CD4-positive, alpha-beta T cell treated with Interleukin-17A for 1 hour (primary cell): ENCODE results near the gene CST2.
"Not testable (repeated sequence)": the region's sequence is repeated elsewhere in the genome, so short reads cannot be mapped to it uniquely, and the experiment has no call there.

Source experiments
- DNase-seq: peaks from one replicate; pipeline ENCODE4 v3.0.0-alpha.2; 2020

CST2 gene

DNA sequence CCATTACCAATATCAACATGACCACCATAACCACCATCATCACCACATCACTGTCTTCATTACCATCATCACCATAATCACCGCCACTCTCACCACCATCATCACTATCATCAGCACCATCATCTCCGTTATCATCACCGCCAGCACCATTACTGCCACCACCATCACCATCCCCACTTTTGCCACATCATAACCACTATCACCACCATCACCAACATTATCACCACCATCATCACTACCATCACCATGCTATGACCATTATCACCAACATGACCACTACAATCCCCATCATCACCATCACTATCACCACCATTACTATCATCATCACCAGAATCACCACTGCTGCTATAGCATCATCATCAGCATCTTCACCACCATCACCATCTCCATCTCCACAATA lies 25.7 kb downstream of the CST2 start:
- no peak for DNase-seq

DNA sequence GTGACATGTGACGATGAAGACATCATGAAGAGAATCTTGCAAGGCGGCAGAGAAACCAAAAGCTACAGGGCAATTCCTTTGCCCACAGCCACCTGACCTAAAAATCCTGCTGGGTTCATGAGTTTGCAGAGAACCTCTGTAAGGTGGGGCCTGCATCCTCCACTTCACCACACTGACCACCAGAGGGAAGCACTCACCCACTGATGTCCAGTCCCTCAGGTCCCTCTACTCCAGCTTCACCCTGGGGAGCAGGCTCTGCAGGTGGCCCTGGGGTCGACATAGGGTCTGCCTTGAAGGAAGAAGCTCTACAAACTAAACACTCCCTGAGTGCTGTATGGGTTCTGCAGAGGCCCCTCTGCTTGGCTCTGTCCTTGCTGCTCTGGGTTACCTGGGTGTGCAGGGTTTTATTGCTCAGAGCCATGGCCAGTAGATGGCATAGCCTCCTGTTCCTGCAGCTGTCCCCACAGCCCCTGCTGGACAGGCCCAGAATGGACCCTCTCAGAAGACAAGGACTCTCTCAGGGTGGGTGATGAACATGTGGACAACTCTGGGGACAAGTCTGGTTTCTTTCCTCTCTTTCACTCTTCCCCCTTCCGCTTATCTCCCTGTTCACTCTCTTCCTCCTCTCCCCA lies 27.2 kb downstream of the CST2 start:
- peak; percentile 14 for DNase-seq

DNA sequence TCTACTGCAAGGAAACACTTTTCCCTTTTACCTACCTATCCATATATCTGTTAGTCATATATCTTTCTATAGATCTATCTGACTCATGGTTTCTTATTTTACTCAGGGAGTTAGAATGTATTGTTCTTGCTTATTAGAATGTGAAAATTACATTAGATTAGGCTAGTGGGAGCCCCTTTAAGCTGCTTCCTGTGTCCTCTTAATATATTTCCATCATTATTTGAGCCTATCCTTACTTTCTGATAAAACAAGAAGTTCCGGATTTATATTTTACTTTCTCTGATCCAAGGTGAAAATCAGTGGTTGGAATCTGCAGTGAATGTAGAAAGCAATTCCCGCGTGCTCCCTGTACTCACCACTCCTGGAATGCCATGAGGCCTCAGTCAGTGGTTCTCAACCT lies 31.0 kb downstream of the CST2 start:
- no peak for DNase-seq

DNA sequence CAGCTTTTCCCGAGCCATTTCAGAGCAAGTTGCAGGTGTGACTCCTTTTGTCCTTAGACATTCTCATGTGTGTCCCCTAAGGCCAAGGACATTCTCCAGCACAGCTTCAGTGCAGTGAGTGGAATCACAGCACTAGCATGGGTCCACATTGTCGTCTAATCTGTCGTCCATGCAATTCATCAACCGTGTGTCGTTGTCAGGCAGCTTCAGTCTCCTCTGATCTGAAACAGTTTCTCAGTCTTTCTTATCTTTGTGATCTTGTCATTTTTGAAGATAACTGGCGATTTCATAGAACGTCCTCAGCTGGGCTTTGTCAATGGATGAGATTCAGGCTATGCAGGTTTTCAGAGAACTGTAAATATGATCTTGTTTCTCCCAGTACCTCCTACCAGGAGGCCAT lies 31.7 kb downstream of the CST2 start:
- no peak for DNase-seq

DNA sequence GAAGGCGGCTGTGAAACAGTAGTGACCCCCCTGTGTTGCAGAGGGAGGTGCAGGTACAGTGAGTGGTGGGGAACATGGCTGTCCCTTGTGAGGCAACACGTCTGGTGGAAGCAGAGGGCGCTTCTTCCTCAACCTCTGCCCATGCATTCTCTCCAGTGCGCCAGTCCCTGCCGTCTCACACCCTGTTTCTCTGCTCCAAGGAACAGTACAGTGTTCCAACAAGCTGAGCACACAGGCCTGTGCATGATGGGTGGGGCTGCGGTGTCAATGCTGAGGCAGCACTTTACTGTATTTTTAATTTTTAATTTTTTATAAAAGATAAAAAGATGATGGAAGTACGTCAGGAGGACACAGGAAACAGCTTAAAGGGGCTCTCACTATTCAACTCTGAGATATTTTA lies 32.5 kb downstream of the CST2 start:
- DNase-seq: no peak

DNA sequence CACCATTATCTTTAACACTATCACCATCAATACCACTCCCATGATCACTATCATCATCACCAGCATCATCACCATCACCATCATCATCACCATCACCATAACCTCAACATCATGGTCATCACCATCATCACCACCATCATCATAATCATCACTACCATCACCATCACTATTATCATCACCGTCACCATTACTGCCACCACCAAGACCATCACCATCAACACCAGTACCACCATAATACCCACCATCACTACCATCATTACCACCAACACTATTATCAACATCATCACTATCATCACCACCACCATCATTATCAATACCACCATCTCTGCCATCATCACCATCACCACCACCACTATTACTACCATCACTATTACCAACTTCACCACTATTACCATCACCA lies 43.1 kb downstream of the CST2 start:
- DNase-seq: no peak

DNA sequence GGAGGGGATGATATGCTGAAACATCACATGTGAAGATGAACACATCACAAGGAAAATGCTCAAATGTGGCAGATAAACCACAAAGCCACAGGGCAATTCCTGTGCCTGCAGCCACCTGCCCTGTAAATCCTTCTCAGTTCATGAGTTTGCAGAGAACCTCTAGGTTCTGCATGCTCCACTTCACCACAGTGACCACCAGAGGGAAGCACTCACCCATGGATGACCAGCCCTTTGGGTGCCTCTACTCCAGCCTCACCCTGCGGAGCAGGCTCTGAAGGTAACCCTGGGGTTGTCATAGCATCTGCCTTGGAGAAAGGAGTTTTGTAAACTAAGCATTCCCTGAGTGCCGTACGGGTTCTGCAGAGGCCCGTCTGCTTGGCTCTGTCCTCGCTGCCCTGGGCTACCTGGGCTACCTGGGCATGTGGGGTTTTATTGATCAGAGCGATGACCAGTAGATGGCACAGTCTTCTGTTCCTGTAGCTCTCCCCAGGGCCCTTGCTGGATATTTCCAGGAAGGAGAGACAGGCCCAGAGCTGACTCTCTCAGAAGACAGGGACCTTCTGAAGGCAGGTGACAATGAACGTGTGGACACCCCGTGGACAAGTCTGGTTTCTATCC lies 44.1 kb downstream of the CST2 start:
- DNase-seq: no peak

DNA sequence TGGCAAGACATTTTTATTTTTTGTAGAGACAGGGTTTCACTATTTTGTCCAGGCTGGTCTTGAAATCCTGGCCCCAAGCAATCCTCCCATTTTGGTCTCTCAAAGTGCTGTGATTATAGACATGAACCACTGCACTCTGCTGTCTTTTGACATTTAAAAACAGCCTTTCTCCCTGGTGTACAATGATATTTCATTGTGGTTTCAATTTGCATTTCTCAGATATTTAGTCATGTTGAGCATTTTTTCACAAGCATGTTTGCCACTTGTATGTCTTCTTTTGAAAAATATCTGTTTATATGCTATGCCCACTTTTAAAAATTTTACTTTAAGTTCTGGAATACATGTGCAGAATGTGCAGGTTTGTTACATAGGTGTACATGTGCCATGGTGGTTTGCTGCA lies 47.9 kb downstream of the CST2 start:
- not testable (repeated sequence) for DNase-seq

DNA sequence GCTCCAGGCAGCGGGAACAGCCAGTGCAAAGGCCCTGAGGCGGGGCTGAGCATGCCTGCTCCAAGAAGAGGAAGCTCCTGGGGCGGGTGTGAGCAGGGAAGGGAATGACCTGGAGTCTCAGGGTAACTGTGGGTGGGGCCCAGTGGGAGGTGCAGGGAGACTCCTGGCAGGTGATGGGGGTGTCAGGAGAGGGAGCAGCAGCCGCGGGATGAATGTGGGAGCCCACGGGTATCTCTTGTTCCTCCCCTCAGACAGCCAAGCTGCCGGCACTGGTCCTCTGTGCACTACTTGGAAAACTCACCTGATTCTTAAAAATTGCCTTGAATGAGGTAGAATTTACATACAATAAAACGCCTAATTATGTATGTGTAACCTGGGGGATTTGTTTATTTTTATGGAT lies 49.1 kb downstream of the CST2 start:
- not testable (repeated sequence) for DNase-seq

DNA sequence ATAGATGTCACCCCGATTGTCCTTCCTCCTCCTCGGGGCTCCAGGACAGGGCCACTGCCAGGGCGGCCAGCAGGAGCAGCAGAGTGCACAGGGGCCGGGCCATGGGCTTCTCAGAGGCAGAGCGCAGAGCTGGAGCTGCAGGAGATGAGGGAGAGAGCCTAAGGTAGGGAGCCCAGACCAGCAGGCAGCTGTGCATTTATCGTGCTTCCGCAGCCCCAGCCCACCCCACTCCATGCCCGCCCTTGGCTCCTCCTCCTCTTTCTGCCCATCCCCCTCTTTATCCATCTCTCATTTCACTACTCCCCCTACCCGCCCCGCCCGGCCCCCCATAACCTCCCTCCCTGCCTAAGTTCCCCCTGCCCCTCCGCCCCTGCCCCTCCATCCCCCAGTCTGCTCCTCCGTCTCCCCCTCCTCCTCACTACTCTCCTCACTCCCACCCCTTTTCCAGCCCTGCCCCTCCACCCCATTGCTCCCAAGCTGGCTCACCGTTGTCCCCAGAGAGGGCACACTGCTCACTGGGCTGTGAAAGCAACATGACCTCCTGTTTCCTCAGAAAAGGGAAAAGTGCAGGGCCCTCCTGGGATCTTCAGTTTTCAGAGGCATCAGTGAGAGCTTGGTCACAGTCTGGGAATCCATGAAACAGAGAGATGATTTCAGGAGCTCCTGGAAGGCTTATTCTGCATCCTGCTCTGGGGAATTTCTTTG lies 50.3 kb downstream of the CST2 start:
- no peak for DNase-seq

DNA sequence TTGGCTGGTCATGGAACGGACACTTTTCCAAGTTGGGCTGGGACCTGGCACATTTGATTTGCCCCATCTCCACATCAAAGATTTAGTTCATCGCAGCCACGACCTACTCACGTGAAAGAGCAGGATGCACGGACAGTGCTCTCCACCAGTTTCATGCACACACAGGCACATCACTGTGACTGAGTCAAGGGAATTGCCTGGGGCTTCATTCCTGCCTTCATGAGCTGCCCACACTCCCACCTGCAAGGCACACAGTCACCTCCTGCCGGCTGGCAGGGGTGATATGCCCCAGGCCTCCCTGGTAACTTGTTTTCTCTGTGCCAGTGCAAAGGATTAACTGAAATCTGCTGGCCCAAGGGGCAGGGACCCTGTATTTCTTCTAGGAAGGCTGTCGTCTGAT lies 52.4 kb downstream of the CST2 start:
- DNase-seq: no peak
